Right hindlimb (tissue), 1 donor: ENCODE data around the gene NR1H4.
"Not testable (repeated sequence)": the region's sequence is repeated elsewhere in the genome, so short reads cannot be mapped to it uniquely, and the experiment has no call there.

Source experiments
- DNase-seq: peaks from one replicate; pipeline ENCODE4 v3.0.0-alpha.2; 2018

The NR1H4 gene

GRCh38 chr12:100518376-100518775 is 44.7 kb downstream of the NR1H4 start:
- no peak for DNase-seq

DNA sequence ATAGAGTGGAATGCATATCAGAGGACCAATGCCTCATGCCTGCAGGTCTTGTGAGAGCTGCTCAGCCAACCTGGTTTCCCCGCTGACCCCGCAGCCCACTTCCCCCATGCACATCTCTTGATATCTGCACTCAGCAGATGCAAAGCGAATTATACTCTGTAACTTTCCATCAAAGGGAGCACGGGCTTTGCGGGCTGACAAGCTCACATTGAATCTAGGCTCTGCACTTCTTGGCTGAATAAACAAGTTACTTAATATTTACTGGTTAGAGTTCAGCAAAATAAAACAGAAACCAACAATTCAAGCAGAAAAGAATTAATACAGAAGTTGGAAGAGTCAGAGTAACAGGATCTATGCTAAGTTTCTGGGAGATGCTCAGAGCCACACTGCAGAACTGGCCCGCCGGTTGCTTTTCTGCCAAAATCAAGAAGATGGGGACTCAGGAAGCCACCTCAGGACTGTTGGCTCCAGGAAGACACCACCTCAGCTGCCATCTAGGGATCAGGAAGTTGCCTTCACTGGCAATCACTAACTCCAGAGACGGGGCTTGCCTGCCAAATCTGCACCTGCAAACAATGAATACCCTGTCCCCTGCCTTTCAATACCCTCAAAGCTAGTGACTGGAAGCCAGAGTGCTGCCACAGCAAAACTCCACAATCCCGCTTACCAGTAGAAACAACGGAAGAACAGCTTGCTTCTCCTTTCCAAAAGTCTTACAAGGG is 46.5 kb downstream of the NR1H4 start:
- no peak for DNase-seq

- no peak for DNase-seq
Observed at GRCh38 chr12:100521958-100522357, 48.3 kb downstream of the NR1H4 start.

DNA sequence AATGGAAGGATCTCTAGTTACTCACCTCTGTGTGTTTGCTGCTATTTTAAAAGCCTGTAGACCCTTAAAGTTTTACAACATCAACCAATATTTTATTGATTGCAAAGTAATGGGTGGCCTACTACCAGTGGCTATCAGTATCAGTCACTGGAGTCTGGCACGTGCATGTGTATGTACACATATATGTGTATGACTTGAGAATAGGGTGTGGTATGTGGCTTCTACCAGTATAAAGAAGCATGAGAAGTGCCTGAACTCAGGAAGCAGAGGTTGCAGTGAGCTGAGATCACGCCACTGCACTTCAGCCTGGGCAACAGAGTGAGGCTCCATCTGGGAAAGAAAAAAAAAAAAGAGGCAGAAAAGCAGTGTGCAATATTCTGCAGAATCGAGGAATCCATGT is 54.4 kb downstream of the NR1H4 start:
- DNase-seq: no peak

- DNase-seq: no peak
Observed at GRCh38 chr12:100528471-100529127, 54.9 kb downstream of the NR1H4 start.

GRCh38 chr12:100529756-100530350 is 56.2 kb downstream of the NR1H4 start:
- no peak for DNase-seq

GRCh38 chr12:100533376-100533775 is 59.7 kb downstream of the NR1H4 start:
- DNase-seq: no peak

GRCh38 chr12:100534625-100535227 is 61.1 kb downstream of the NR1H4 start:
- DNase-seq: no peak

DNA sequence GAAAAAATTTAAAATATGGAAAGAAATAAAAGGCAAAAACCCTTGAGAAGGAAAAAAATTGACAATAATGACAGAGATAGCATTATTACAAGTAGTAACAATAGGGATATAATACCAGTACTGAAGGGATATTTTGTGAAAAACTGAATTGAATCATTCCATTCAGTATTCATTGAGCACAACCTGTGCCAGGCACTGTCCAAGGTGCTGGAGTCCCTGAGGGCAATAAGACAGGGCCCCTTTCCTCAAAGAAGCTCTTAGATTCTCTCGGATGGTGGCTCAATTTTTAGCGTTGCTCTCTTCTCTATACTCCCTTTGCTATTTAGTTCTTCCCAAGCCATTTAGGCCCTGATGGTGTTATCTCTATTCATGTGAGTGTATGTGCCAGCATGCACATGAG is 65.5 kb downstream of the NR1H4 start:
- DNase-seq: peak; percentile 48

GRCh38 chr12:100544165-100544564 is 70.5 kb downstream of the NR1H4 start:
- no peak for DNase-seq

GRCh38 chr12:100545092-100545491 is 71.4 kb downstream of the NR1H4 start:
- DNase-seq: no peak

DNA sequence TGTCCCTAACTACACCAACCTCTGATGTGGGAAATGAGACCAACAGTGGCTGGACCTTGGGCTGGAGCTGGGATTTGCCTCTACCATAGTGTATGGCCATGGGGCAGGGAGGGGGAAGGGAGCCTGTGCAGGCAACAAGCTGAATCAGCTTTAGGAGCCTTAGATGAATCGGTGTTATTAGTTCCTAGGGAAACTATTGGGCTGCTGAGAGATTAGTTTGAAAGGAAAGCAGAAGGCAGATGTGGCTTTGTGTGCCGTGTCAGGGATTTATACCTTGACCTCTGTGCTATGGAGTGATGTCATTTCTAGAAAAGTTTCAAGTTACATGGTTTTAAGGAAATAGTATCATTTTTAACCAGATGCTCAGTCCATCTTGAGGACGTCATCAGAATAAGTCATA is 80.3 kb downstream of the NR1H4 start:
- DNase-seq: no peak

GRCh38 chr12:100554608-100555077 is 81.0 kb downstream of the NR1H4 start:
- peak; percentile 39 for DNase-seq

- no peak for DNase-seq
Observed at GRCh38 chr12:100555722-100556121, 82.1 kb downstream of the NR1H4 start.

DNA sequence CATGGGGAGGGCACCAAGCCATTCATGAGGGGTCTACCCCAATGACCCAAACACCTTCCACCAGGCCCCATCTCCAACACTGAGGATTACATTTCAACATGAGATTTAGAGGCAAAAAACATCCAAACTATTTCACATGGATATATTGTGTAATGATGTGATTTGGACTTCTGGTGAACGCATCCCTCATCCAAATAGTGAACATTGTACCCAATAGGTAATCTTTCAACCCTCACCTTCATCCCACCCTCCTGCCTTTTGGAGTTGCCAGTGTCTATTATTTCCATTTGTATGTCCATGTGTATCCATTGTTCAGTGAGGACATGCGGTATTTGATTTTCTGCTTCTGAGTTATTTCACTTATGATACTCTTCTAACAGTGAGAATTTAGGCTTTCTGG is 83.7 kb downstream of the NR1H4 start:
- DNase-seq: no peak

DNA sequence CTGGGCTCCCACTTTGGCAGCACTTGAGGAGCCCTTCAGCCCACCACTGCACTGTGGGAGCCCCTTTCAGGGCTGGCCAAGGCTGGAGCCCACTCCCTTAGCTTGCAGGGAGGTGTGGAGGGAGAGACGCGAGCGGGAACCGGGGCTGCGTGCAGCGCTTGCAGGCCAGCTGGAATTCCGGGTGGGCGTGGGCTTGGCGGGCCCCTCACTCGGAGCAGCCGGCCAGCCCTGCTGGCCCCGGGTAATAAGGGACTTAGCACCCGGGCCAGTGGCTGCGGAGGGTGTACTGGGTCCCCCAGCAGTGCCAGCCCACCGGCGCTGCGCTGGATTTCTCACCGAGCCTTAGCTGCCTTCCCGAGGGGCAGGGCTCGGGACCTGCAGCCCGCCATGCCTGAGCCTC is 85.6 kb downstream of the NR1H4 start:
- DNase-seq: not testable (repeated sequence)

- DNase-seq: no peak
Observed at GRCh38 chr12:100564090-100564489, 90.4 kb downstream of the NR1H4 start.

DNA sequence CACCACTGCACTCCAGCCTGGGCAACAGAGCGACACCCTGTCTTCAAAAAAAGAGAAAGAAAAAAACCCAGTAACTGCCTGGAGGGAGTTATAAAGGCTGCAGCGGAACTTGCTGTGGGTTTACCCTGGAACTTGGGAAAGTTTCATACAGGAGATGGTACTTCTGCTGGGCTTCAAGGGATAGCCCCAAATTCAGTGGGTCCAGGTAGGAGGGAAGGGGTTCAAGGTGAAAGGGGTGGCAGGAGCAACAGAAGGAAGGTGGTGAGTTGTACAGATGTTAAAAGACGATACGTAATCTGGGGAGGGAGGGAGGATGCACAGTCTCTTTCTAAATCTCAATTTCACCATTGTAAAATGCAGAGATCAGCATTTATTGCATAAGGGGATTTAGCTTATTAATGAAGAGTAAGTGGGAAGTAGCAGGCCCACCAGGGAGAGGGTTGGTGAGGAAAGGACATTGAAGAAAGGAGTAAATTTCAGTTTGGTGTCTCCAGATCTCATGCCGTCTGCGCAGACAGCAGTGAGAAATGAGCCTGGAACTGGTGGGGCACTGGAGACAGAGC is 91.3 kb downstream of the NR1H4 start:
- DNase-seq: no peak

DNA sequence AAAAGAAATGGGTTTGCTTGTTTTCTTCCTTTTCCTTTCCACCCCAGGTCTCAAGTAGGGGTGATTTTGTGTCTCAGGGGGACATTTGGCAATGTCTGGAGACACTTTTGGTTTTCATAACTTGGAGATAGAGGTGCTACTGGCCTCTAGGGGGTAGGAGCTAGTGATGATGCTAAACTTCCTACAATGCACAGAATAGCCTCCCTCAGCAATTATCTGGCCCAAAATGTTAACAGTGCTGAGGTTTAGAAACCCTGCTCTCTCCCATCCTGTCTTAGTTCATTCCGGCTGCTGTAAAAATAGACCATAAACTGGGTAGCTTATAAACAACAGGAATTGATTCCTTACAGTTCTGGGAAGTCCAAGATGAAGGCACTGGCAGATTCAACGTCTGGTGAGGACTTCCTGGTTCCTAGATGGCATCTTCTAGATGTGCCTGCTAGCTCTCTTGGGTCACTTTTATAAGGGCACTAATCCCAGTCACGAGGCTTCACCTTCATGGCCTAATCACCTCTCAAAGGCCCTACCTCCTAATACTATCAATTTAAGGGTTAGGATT is 92.4 kb downstream of the NR1H4 start:
- DNase-seq: no peak

- DNase-seq: no peak
Observed at GRCh38 chr12:100566887-100567637, 93.4 kb downstream of the NR1H4 start.

GRCh38 chr12:100567945-100568344 is 94.3 kb downstream of the NR1H4 start:
- no peak for DNase-seq

DNA sequence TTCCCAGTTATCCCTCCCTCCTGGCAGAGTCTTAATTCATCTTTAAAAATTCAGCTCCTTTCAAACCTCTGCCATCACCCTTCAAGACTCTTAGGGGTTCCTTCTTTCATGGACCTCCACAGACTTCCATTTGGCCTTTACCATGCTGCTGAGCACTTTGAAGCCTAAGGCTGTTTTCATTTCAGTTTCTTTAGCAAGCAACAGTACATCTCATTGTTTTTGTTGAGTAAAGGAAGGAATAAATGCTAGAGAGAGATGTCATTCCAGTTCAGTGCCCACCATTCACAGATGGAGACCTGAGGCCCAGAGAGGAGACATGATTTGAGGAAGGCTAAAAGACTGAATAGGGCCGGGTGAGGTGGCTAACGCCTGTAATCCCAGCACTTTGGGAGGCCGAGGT is 98.5 kb downstream of the NR1H4 start:
- no peak for DNase-seq
